SK-N-SH (cell line): ENCODE measurements around the gene GALNT18. TPM values are rescaled to one million over a fixed set of nuclear protein-coding genes. Genes with fewer than 3 reads are reported as not detected.

Experiments
- CTCF ChIA-PET: fragments of 300-600, 350-600 bp; formaldehyde crosslinking; extraction: SDS; loops from one replicate; lab custom pipeline; 2021; lab: Yijun Ruan, JAX
- POLR2A ChIA-PET: fragments of 350-600 bp; sonication (Branson Sonifier 250); formaldehyde crosslinking; extraction: SDS; loops from one replicate; lab custom pipeline; 2020; ENCODE audit warnings: antibody characterized with exemption, inconsistent platforms; lab: Yijun Ruan, JAX
- DNase-seq: peaks from one replicate; pipeline ENCODE4 v3.0.0; 2012
- H2AFZ ChIP-seq: fragments of 200-600 bp; sonication (generic); 2 replicates; pipeline ENCODE4 v1.8.1; 2016; ENCODE audit warnings: antibody characterized with exemption, mild to moderate bottlenecking, low read depth
- H3F3A ChIP-seq: fragments of 200-600 bp; sonication (generic); replicated peaks from 2 replicates; pipeline ENCODE3; 2016; ENCODE audit warnings: antibody characterized with exemption, mild to moderate bottlenecking; ENCODE audit not compliant: insufficient read depth
- H3K27ac ChIP-seq, 2 experiments: fragments of 200-500 bp in 1 of 2; fragments of 200-600 bp in 1 of 2; sonication (Bioruptor generic) in 1 of 2; sonication (generic), shearing (Covaris generic) in 1 of 2; 2 replicates each; pipeline versions ENCODE4 v1.5.1 to v1.6.1; 2014 to 2016; ENCODE audit warnings: low read depth in 2 of 2, inconsistent platforms in 1 of 2, low read length in 1 of 2, mild to moderate bottlenecking in 1 of 2, mixed read lengths in 1 of 2
- H3K27me3 ChIP-seq: fragments of 200-600 bp; sonication (generic), shearing (Covaris generic); 2 replicates; pipeline ENCODE4 v1.6.1; 2016; ENCODE audit warnings: mixed run types; ENCODE audit not compliant: insufficient read depth
- H3K36me3 ChIP-seq, 2 experiments: fragments of 200-500 bp in 1 of 2; fragments of 200-600 bp in 1 of 2; sonication (Bioruptor generic) in 1 of 2; sonication (generic) in 1 of 2; replicated peaks in 1 of 2; 2 replicates each; pipeline versions ENCODE3 to v1.5.1; 2014 to 2016; ENCODE audit warnings: low read length in 1 of 2, mild to moderate bottlenecking in 1 of 2; ENCODE audit not compliant: insufficient read depth in 2 of 2, control insufficient read depth in 1 of 2
- H3K4me1 ChIP-seq, 2 experiments: fragments of 200-500 bp in 1 of 2; fragments of 200-600 bp in 1 of 2; sonication (Bioruptor generic) in 1 of 2; sonication (generic), shearing (Covaris generic) in 1 of 2; 2 replicates each; pipeline versions ENCODE4 v1.5.1 to v1.6.1; 2014 to 2016; ENCODE audit warnings: low read depth in 1 of 2, low read length in 1 of 2, mixed run types in 1 of 2; ENCODE audit not compliant: insufficient read depth in 2 of 2, control insufficient read depth in 1 of 2
- H3K4me2 ChIP-seq: fragments of 200-600 bp; sonication (generic), shearing (Covaris generic); 2 replicates; pipeline ENCODE4 v1.6.1; 2017; ENCODE audit warnings: mixed run types
- H3K4me3 ChIP-seq, 2 experiments: fragments of 200-500 bp in 1 of 2; fragments of 200-600 bp in 1 of 2; sonication (Bioruptor generic) in 1 of 2; sonication (generic), shearing (Covaris generic) in 1 of 2; 2 replicates each; pipeline versions ENCODE4 v1.5.1 to v1.8.1; 2014 to 2016; ENCODE audit warnings: low read depth in 2 of 2, inconsistent platforms in 1 of 2, low read length in 1 of 2, mild to moderate bottlenecking in 1 of 2, mixed read lengths in 1 of 2, moderate library complexity in 1 of 2
- H3K79me2 ChIP-seq: fragments of 200-600 bp; sonication (generic); 2 replicates; pipeline ENCODE4 v1.8.1; 2017; ENCODE audit warnings: mild to moderate bottlenecking; ENCODE audit not compliant: insufficient read depth
- H3K9ac ChIP-seq: fragments of 200-600 bp; sonication (generic); 2 replicates; pipeline ENCODE4 v1.6.1; 2017; ENCODE audit warnings: mixed run types
- H3K9me2 ChIP-seq: fragments of 200-600 bp; sonication (generic); 2 replicates; pipeline ENCODE4 v1.6.1; 2017; ENCODE audit warnings: mixed run types
- H3K9me3 ChIP-seq: fragments of 200-600 bp; sonication (generic); 2 replicates; pipeline ENCODE4 v1.6.1; 2017; ENCODE audit warnings: mixed run types, mild to moderate bottlenecking, moderate library complexity
- H4K20me1 ChIP-seq: fragments of 200-600 bp; sonication (generic); 2 replicates; pipeline ENCODE4 v1.6.1; 2017; ENCODE audit warnings: mild to moderate bottlenecking, mixed run types; ENCODE audit not compliant: insufficient read depth
- EP300 ChIP-seq, 2 experiments: IDR thresholded peaks; 2 replicates each; pipeline versions ENCODE4 v1.4.0 to v1.6.1; 2012; ENCODE audit warnings: borderline replicate concordance in 1 of 2, low read depth in 1 of 2, low read length in 1 of 2
- FOSL2 ChIP-seq: IDR thresholded peaks from 2 replicates; pipeline ENCODE4 v1.4.0; 2012; ENCODE audit warnings: low read depth, mild to moderate bottlenecking, moderate library complexity, borderline replicate concordance
- FOXM1 ChIP-seq: IDR thresholded peaks from 2 replicates; pipeline ENCODE4 v1.4.0; 2012; ENCODE audit warnings: low read depth, mild to moderate bottlenecking
- JUND ChIP-seq: IDR thresholded peaks from 2 replicates; pipeline ENCODE4 v1.4.0; 2012
- MXI1 ChIP-seq: IDR thresholded peaks from 2 replicates; pipeline ENCODE4 v1.6.1; 2012; ENCODE audit warnings: mild to moderate bottlenecking, low read depth, low read length, improper control_type of control experiment
- RFX5 ChIP-seq: IDR thresholded peaks from 2 replicates; pipeline ENCODE4 v1.6.1; 2012; ENCODE audit warnings: mild to moderate bottlenecking, improper control_type of control experiment, low read length
- RXRA ChIP-seq: IDR thresholded peaks from 2 replicates; pipeline ENCODE4 v1.4.0; 2012; ENCODE audit warnings: low read depth, mild to moderate bottlenecking, borderline replicate concordance
- SIN3A ChIP-seq: IDR thresholded peaks from 2 replicates; pipeline ENCODE4 v1.6.1; 2012; ENCODE audit warnings: low read depth, mild to moderate bottlenecking, low read length, moderate library complexity, borderline replicate concordance
- SMC3 ChIP-seq: IDR thresholded peaks from 2 replicates; pipeline ENCODE4 v1.6.1; 2012; ENCODE audit warnings: low read depth, low read length, improper control_type of control experiment
- WGBS: methylation state at CpG from one replicate; pipeline ENCODE4 v1.1.6; 2017; ENCODE audit warnings: low lambda C conversion rate; 5-methylcytosine and 5-hydroxymethylcytosine counted together
- polyA plus RNA-seq, 3 experiments: library from polyadenylated mRNA; depleted of rRNA; stranded (reverse); fragments of >200 nt; gene quantifications; 2 replicates each; pipeline ENCODE4 v1.2.3, GENCODE V29; 2012
- TF ChIP-seq, protein P1 (sequence below): fragments of 150-350 bp; IDR thresholded peaks from 2 replicates; pipeline ENCODE4 v1.6.1; 2017; ENCODE audit warnings: antibody characterized with exemption, low read length, low read depth, borderline replicate concordance
- TF ChIP-seq, protein P2 (sequence below): IDR thresholded peaks from 2 replicates; pipeline ENCODE4 v1.4.0; 2012; ENCODE audit warnings: low read depth, borderline replicate concordance
- TF ChIP-seq, protein P3 (sequence below): fragments of 200-600 bp; sonication (generic); IDR thresholded peaks from 2 replicates; pipeline ENCODE4 v1.6.1; 2017; ENCODE audit warnings: antibody characterized with exemption, mild to moderate bottlenecking, moderate library complexity
- TF ChIP-seq, protein P4 (sequence below): fragments of 150-350 bp; IDR thresholded peaks from 2 replicates; pipeline ENCODE4 v1.6.1; 2016; ENCODE audit warnings: mild to moderate bottlenecking, low read depth, low read length
- TF ChIP-seq, protein P5 (sequence below): IDR thresholded peaks from 2 replicates; pipeline ENCODE4; 2012

GALNT18 gene
- polyA plus RNA-seq, 1 of the 3 experiments (the other 2 are of a cell fraction) = 0.64 TPM

DNA sequence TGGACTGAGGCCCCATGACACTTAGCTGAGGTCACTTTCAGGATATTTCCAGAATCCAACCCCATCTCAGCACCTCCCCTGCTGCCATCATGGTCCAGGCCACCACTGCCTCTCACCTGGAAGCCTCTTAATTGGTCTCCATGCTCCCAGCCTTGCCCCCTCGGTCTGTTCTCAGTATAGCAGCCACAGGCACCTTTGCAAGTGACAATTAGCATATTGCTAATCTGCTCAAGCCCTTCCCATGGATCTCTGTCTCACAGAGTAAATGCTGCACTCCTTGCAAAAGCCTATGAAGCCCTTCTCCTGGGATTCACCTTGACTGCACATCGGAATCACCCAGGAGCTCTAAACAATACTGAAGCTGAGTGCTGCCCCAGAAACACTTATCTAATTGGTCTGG, 175.2 kb downstream of the GALNT18 start:
- H3K27ac ChIP-seq = no peak overlapping the region
- H2AFZ ChIP-seq = no peak overlapping the region
- TF ChIP-seq SMC3 (no peak), FOXM1 (no peak), SIN3A (no peak), RFX5 (no peak), RXRA (no peak), JUND (no peak), EP300 (IDR thresholded peaks at IDR 0.05; ENCODE audit: borderline replicate concordance in 1 of 2, low read depth in 1 of 2, low read length in 1 of 2) (no peak), MXI1 (no peak), FOSL2 (no peak)
- TF ChIP-seq, protein P1, sequence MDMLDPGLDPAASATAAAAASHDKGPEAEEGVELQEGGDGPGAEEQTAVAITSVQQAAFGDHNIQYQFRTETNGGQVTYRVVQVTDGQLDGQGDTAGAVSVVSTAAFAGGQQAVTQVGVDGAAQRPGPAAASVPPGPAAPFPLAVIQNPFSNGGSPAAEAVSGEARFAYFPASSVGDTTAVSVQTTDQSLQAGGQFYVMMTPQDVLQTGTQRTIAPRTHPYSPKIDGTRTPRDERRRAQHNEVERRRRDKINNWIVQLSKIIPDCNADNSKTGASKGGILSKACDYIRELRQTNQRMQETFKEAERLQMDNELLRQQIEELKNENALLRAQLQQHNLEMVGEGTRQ = no peak
- TF ChIP-seq, protein P2, sequence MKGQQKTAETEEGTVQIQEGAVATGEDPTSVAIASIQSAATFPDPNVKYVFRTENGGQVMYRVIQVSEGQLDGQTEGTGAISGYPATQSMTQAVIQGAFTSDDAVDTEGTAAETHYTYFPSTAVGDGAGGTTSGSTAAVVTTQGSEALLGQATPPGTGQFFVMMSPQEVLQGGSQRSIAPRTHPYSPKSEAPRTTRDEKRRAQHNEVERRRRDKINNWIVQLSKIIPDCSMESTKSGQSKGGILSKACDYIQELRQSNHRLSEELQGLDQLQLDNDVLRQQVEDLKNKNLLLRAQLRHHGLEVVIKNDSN = no peak
- TF ChIP-seq, protein P3, sequence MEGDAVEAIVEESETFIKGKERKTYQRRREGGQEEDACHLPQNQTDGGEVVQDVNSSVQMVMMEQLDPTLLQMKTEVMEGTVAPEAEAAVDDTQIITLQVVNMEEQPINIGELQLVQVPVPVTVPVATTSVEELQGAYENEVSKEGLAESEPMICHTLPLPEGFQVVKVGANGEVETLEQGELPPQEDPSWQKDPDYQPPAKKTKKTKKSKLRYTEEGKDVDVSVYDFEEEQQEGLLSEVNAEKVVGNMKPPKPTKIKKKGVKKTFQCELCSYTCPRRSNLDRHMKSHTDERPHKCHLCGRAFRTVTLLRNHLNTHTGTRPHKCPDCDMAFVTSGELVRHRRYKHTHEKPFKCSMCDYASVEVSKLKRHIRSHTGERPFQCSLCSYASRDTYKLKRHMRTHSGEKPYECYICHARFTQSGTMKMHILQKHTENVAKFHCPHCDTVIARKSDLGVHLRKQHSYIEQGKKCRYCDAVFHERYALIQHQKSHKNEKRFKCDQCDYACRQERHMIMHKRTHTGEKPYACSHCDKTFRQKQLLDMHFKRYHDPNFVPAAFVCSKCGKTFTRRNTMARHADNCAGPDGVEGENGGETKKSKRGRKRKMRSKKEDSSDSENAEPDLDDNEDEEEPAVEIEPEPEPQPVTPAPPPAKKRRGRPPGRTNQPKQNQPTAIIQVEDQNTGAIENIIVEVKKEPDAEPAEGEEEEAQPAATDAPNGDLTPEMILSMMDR = no peak
- TF ChIP-seq, protein P4, sequence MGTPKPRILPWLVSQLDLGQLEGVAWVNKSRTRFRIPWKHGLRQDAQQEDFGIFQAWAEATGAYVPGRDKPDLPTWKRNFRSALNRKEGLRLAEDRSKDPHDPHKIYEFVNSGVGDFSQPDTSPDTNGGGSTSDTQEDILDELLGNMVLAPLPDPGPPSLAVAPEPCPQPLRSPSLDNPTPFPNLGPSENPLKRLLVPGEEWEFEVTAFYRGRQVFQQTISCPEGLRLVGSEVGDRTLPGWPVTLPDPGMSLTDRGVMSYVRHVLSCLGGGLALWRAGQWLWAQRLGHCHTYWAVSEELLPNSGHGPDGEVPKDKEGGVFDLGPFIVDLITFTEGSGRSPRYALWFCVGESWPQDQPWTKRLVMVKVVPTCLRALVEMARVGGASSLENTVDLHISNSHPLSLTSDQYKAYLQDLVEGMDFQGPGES = no peak
- TF ChIP-seq, protein P5, sequence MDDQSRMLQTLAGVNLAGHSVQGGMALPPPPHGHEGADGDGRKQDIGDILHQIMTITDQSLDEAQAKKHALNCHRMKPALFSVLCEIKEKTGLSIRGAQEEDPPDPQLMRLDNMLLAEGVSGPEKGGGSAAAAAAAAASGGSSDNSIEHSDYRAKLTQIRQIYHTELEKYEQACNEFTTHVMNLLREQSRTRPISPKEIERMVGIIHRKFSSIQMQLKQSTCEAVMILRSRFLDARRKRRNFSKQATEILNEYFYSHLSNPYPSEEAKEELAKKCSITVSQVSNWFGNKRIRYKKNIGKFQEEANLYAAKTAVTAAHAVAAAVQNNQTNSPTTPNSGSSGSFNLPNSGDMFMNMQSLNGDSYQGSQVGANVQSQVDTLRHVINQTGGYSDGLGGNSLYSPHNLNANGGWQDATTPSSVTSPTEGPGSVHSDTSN = no peak
- no peaks in the 10 kb centered on the region for H3K27me3 ChIP-seq
- no peak overlapping the region for H3K4me2 ChIP-seq
- no peaks in the 10 kb centered on the region for H4K20me1 ChIP-seq
- H3K9me2 ChIP-seq = no peaks in the 10 kb centered on the region
- ChIA-PET POLR2A (no interaction called here), CTCF (no interaction called here)
- H3K4me3 ChIP-seq = no peak overlapping the region
- H3K4me1 ChIP-seq = peaks cover 0 to 23% of the 10 kb centered on the region in 2 experiments; a peak in 1 of 4 replicates
- no peaks in the 10 kb centered on the region for H3F3A ChIP-seq
- 40% methylated on average over 2 of the region's 2 CpGs for WGBS
- H3K9me3 ChIP-seq = no peaks in the 10 kb centered on the region
- H3K36me3 ChIP-seq = no peaks in the 10 kb centered on the region
- H3K79me2 ChIP-seq = no peaks in the 10 kb centered on the region
- no peak for DNase-seq
- no peak overlapping the region for H3K9ac ChIP-seq
